HG03097 (cell line): ENCODE results near the gene KLK3.
"Not testable (repeated sequence)": the region's sequence is repeated elsewhere in the genome, so short reads cannot be mapped to it uniquely, and the experiment has no call there.

Source experiments
- ATAC-seq: cut with Tn5 transposase; IDR thresholded peaks from one replicate; pipeline ENCODE4 v1.9.1; 2021; ENCODE audit not compliant: unreplicated experiment, low FRiP score

KLK3 gene

DNA sequence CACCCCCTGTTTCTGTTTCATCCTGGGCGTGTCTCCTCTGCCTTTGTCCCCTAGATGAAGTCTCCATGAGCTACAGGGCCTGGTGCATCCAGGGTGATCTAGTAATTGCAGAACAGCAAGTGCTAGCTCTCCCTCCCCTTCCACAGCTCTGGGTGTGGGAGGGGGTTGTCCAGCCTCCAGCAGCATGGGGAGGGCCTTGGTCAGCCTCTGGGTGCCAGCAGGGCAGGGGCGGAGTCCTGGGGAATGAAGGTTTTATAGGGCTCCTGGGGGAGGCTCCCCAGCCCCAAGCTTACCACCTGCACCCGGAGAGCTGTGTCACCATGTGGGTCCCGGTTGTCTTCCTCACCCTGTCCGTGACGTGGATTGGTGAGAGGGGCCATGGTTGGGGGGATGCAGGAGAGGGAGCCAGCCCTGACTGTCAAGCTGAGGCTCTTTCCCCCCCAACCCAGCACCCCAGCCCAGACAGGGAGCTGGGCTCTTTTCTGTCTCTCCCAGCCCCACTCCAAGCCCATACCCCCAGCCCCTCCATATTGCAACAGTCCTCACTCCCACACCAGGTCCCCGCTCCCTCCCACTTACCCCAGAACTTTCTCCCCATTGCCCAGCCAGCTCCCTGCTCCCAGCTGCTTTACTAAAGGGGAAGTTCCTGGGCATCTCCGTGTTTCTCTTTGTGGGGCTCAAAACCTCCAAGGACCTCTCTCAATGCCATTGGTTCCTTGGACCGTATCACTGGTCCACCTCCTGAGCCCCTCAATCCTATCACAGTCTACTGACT, at the start of gene KLK3:
Gene KLK3 (plus strand): TSS at position 280 of the 775 bp plus-strand sequence. CDS start 41 bp downstream, at position 321.
- ATAC-seq, result no peak

DNA sequence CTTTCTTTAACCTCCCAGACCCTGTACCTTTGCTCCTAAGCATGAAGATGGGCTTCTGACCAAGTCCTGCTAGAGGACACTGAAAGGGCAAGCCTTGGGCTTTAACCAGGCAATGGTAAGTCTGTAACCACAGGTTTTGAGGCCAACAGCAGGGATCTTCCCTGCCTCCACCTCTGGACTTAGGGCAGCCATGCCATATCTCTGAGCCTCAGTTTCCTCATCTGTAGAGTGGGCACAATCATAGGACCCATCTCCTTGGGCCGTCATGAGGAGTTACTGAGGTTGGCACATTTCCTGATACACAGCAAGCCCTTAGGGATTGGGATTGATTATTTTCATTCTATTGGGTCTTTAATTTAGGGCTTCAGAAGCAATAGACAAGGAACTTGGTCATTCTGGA, 45.9 kb upstream of the KLK3 start:
- ATAC-seq, result no peak

GRCh38 chr19:50811622-50812238, 43.0 kb upstream of the KLK3 start:
- ATAC-seq, result not testable (repeated sequence)

DNA sequence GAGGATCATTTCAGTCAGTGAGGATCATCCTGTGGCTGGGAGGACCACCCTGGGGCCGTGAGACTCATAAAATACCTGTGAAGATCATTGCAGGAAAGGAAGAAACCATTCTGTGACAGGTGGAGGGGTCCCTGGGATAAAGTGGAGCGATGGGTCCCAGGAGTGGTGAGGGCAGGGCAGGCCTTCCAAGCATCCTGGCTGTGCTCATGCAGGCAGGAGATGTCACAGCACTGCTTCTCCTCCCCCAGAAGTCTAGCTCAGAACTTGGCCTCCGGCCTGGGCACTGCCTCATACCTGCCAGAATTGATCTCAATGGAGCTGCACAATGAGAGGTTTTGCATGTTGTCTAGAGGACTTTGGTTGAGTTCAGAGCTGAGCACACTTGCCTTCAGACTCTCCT, 42.2 kb upstream of the KLK3 start:
- no peak for ATAC-seq

- ATAC-seq, result no peak
Measured at GRCh38 chr19:50814883-50815282, 39.8 kb upstream of the KLK3 start.

DNA sequence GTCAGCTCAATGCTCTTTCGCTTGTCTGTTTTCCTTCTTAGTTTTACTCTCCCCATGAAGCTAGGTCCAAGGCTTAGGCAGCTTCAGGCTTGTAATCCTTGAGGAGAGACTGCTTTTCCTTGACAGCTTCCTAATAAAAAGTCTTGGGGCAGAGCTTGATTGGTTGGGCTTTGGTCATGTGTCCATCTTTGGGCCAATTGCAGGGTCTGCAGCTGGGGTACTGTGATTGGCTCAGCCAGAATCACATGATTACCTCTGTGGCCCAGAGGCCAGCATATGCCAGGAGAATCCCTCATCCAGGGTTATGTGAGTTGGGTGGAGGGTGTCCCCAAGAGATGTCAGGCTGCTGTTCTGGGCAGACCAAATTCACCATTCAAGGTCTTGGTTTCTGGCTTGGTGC, 39.3 kb upstream of the KLK3 start:
- ATAC-seq, result no peak

DNA sequence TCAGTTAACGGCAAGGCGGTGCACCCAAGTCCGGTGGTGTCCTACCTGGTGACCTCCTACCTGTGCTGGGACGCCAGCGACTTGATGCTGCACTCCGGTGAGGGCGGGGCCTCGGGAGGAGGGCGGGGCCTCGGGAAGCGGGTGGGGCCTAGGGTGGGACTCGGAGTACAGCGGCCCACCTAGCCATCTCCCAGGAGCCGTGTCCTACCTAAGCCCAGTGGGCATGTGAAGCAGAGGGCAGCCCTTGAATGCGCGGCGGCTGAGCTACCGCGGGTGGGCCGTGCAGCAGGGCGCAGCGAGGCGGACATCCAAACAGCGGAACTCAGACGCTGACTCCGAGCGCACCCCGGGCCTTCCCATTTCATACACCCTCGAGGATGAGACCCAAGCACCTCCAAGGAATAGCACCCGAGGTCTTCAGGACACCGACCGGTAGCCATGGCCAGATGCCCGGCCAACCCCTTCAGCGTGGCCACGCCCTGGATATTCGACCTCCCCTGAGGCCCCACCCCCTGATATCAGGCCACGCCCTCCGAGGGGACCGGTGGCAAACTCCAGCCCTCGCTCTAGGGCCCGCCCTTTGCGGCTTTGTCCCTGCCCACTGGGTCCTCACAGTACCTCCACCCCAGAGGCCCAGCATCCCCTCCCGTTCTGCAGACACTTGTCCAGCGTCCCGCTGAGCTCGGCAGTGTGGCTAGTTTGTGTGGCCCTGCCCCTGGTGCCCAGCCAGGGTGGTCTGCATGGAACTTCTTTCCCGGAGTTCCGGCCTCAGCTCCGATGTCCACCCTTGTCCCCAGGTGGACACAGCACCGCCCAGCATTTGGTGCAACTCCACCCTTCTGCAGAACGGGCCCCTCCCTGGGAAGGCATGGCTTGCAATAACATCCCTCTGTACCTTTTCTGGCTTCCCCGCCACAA, 36.5 kb upstream of the KLK3 start:
- peak; percentile 46 for ATAC-seq

- no peak for ATAC-seq
Measured at GRCh38 chr19:50818859-50819472, 35.7 kb upstream of the KLK3 start.

DNA sequence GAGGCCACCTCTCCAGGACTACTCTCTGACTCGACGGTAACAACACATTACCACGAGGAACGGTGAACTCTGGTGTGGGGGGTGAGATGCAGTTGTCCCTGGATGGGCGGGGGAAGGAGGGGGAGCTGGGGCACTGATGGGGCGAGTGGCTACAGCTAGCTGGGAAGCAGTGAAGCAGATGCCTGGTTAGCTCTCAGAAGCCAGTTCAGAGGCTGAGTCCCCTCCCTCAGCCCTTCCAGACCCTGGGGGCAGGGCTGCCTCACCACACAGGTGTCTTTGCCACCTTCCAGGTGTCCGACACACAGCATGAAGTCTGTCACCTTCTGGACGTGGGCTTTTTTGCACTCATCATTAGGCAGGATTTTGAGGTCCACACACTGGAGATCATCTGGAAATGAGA, 35.1 kb upstream of the KLK3 start:
- ATAC-seq, result no peak

DNA sequence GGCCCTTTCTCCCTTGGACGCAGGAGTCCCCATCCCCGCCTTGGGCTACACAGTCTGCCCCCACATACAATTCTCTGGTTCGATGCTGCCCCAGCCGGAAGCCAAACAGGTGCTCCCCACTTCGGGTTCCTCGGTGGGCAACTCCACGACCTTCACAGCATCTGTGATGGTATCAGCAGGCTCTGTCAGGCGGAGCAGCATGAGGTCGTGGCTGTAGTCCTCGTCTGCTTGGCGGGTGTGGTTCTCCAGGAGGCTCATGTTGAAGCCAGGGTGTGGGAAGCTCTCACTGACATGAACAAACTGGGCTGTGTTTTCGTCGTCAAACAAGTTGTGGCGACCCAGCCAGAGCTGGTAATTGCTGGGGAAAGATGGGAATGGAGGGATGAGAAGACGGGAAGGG, 34.6 kb upstream of the KLK3 start:
- no peak for ATAC-seq

DNA sequence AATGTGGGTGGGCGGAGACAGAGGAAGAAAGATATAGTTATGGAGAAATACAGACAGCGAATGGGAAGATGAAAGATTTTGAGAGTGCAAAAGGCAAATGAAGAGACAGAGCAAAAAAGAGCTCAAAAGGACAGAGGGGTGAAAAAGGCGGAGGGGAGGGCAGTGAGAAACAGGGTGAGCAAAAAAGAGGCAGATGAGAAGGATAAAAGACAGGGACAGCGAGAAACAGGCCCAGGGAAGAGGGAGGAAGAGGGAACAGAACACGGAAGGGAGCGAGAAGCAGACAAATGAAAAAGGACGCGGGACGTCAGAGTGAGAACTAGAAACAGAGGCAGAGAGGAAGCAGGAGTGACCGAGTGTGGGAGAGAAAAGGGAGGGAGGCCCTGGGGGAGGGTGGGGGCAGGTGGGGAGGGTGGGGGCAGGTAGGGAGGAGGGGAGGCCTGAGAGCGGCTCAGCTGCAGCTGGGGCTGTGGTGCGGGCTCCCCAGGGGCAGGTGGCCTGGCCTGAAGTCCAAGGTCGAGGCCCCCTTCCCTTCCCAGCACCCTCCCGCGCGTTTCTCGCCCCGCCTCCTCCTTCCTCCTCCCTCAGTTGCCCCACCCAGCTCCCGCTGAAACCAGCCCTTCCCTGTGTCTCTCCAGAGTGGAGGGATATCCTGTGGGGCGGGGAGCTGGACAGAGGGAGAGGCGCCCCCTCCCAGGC, 34.0 kb upstream of the KLK3 start:
- no peak for ATAC-seq

DNA sequence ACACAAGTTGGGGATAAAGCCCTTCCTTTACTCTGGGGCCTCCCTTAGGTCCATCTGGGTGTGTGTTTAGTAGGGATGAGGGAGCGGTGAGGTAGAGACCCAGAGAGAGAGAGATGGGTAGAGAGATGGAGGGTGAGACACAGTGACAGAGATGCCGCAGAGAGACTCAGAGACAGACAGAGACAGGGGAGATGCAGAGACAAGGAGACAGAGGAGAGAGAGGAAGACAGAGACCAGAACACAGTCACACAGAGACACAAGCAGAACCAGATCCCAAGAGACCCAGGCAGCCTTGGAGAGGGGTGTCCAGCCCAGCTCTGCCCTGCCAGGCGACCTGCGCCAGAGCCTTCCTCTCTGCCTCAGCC, 33.5 kb upstream of the KLK3 start:
- no peak for ATAC-seq

DNA sequence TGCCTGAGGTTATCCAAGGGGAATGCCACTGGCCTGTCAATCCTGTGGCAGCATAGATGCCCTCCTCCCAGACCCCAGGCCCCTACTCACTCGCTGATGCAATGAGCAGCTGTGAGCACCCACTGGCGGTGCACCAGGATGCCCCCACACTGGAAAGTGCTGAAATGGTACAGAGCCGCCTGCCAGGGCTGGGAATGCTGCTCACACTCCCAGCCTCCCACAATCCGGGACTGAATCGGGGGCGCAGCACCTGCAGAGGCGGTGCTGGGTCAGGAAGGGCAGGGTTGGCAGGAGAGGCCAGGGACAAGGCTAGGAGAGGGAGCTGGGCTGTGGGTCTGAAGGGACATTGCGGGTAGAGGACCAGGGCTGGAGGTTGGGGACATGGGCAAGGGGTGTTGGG, 33.1 kb upstream of the KLK3 start:
- no peak for ATAC-seq

DNA sequence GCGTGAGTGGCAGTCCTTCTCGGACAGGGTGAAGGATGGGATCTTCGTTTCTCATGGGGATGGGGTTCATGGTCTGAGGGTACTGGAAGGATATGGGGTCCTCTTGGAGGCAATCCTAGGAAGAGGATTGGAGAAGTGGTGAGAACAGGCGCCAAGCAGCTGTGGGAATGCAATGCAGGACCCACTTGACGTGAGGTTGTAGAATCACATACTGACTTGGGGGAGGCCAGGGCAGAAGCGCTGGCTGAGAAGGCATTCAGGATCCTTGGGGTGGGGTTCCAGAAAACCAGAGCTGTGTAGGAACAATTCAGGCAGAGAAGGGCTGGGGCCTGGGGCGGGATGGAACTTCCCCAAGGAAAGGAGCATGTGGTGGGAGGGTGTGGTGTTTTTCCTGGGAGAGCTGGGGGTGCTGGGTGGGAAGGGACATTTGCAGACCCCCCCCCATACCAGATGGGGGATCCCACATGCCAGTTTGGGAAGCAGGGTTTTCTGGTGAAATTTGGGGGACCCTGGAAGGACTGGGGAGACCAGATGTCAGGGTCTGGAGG, 32.0 kb upstream of the KLK3 start:
- no peak for ATAC-seq

- ATAC-seq, result no peak
Measured at GRCh38 chr19:50823389-50824042, 31.2 kb upstream of the KLK3 start, which contains the start of gene KLK1. TSS of gene KLK1 (minus strand) at chr19:50823787. CDS start at chr19:50823748, 39 bp downstream.

GRCh38 chr19:50826492-50827240, 28.0 kb upstream of the KLK3 start:
- ATAC-seq, result no peak

- no peak for ATAC-seq
Measured at GRCh38 chr19:50827476-50827875, 27.2 kb upstream of the KLK3 start.

GRCh38 chr19:50829801-50830200, 24.9 kb upstream of the KLK3 start:
- no peak for ATAC-seq
